ENCODE measurements around the gene CD8B. TPM values are rescaled to one million over a fixed set of nuclear protein-coding genes. Genes with fewer than 3 reads are reported as not detected.

Gene CD8B
- total RNA-seq, 1 donor from 2014 or later: 2.5 TPM

DNA sequence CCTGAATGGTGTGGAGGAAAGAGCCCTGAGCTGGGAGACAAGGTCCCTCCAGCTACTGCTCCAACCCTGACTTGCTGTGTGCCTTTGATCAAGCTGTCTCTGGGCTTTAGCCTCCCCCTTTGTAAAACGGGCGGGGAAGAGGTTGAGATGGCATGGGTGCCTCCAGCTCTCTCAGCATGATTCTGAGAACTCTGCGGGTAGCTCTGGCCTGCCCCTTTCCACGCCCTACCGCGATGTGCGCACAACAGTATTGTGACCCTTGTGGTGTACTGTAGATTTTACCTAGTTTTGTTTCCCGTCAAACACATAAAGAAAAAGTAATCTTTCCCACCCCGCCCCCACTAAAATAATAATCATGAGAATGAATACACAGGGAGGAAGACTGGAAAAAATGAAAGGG lies 76.2 kb downstream of the CD8B start:
- H3K4me3 ChIP-seq (ENCODE audit: low read depth, low read length): no peak overlapping the region
- TF ChIP-seq, protein P1, sequence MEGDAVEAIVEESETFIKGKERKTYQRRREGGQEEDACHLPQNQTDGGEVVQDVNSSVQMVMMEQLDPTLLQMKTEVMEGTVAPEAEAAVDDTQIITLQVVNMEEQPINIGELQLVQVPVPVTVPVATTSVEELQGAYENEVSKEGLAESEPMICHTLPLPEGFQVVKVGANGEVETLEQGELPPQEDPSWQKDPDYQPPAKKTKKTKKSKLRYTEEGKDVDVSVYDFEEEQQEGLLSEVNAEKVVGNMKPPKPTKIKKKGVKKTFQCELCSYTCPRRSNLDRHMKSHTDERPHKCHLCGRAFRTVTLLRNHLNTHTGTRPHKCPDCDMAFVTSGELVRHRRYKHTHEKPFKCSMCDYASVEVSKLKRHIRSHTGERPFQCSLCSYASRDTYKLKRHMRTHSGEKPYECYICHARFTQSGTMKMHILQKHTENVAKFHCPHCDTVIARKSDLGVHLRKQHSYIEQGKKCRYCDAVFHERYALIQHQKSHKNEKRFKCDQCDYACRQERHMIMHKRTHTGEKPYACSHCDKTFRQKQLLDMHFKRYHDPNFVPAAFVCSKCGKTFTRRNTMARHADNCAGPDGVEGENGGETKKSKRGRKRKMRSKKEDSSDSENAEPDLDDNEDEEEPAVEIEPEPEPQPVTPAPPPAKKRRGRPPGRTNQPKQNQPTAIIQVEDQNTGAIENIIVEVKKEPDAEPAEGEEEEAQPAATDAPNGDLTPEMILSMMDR (conservative IDR thresholded peaks at IDR 0.05; ENCODE audit: low read depth, low read length): no peak
- no peak for DNase-seq (ENCODE audit: low read depth)

DNA sequence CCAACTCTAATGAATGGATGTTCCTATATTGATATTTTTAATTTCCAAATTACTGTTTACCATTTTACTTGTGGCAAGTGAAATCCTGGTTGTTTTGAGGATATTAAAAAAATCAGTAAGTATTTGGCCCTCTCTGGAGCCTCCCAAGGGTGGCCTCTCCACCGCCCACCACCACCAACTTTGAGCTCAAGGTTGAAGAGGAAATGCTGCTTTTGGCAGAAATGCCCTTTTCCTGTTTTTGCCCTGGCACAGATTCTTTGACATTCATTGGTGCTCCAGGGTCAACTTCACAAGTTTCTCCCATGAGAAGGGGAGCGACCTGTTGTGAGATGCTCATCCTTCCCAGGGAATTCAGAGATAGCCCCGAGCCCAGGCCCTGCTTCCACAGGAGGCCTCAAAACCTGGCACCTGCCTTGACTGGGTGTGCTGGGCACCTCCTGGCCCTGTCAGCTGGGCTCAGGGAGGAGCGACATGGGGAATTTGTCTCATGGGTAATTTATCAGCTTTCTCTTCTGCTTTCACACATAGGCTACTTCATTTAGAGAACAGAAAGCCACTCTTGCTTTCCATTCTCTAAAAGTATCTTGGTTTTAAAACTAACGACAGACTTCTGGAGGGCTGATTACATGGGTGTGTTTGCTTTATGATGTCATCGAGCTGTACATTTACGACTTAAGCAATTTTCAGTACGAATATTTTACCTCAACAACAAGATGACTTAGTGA lies 77.9 kb downstream of the CD8B start:
- TF ChIP-seq, protein P1 (conservative IDR thresholded peaks at IDR 0.05; ENCODE audit: low read depth, low read length): no peak
- H3K4me3 ChIP-seq (ENCODE audit: low read depth, low read length): no peak overlapping the region
- no peak for DNase-seq (ENCODE audit: low read depth)

DNA sequence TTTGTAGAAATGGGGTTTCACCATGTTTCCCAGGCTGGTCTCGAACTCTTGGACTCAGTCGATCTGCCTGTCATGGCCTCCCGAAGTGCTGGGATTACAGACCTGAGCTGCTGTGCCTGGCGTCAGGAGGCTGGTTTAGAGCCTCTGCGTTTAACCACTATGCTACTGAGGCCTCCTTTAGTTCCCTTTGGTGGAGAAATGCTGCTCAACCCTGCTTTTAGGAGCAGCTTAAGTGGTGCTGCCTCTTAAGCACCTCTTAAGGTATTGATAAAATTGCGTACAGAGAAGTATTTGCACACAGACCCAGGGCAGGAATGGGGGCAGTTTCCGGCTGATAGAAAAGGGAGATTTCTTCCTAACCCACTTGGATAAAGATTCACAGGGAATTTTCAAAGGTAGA lies 78.9 kb downstream of the CD8B start:
- H3K4me3 ChIP-seq (ENCODE audit: low read depth, low read length): no peak overlapping the region
- TF ChIP-seq, protein P1 (conservative IDR thresholded peaks at IDR 0.05; ENCODE audit: low read depth, low read length): no peak
- no peak for DNase-seq (ENCODE audit: low read depth)

DNA sequence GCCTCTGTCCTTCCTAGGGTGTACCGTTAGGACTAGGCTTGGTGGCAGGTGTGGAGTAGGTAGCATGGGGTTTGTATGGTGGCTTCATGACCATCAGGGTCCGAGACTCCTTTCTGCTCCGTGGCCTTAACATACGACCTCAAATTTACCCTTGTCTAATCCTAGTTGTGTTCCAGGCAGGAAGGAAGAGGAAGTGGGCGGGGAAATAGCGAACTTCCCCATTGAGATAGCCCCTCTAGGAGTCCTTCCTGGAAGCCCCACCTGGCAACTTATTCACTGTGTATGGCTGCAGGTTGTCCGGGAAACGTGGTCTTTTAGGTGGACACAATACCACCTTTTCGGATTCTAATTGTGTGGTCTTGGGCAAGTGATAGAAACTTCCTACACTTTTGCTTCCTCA lies 80.3 kb downstream of the CD8B start:
- TF ChIP-seq, protein P1 (conservative IDR thresholded peaks at IDR 0.05; ENCODE audit: low read depth, low read length): no peak
- DNase-seq (ENCODE audit: low read depth): no peak
- no peak overlapping the region for H3K4me3 ChIP-seq (ENCODE audit: low read depth, low read length)

DNA sequence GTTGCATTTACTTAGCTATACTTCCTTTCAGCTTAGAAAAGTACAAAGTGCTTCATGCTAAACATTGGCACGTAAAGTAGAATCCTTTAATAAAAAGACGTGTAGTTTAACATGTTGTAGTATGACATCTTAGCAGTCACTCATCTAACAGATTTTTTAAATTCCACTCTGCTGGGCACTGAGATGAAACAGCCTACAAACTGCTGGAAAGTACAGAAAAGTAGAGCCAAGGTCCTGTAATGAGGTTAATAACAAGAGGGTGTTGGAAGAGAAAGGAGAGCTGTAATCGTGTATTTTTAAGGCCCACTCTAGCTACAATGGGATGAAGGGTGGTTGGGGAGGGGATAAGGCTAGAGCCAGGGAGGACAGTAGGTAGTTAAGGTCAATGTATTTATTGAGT lies 81.7 kb downstream of the CD8B start:
- TF ChIP-seq, protein P1 (conservative IDR thresholded peaks at IDR 0.05; ENCODE audit: low read depth, low read length): no peak
- H3K4me3 ChIP-seq (ENCODE audit: low read depth, low read length): no peak overlapping the region
- DNase-seq (ENCODE audit: low read depth): no peak

DNA sequence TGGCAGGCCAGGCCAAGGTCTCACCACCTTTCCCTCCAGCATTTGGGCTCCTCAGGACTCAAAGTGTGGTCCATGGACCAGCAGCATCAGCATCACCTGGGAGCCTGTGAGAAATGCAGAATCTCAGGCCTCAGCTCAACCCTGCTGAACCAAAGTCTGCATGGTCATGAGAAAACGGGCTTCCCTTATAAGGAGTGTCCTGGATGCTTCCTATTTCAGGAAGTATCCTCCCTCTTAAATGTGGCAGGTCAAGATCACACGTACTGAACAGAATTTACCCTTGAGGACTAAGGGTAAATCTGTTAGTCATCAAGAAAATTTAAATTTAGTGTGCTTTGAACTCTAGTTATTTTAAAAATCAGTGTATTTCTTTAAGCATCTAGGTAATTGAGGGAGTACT lies 82.7 kb downstream of the CD8B start:
- DNase-seq (ENCODE audit: low read depth): no peak
- no peak overlapping the region for H3K4me3 ChIP-seq (ENCODE audit: low read depth, low read length)
- TF ChIP-seq, protein P1 (conservative IDR thresholded peaks at IDR 0.05; ENCODE audit: low read depth, low read length): no peak

DNA sequence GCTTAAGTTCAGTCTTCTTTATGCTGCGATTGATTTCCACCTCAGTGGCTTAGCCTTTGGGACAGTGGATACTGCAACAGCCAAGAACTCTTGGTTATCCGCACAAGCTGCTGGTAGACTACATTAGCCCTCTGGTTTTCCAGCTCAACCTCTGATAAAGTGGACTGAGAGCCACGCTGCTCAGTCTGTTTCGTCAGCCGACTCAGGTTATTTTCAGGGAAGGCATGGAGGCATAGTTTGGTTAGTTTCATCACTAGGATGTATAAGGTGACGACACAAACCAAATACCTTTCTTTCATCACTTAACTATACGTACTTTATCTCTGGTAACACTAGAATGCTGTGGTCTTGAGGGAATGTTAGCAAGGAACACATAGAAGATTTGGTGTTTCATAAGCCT lies 85.2 kb downstream of the CD8B start:
- DNase-seq (ENCODE audit: low read depth): no peak
- TF ChIP-seq, protein P1 (conservative IDR thresholded peaks at IDR 0.05; ENCODE audit: low read depth, low read length): no peak
- H3K4me3 ChIP-seq (ENCODE audit: low read depth, low read length): no peak overlapping the region

All from epithelial cell of proximal tubule (primary cell).